Measurements from ENCODE around the gene HES7.
A peak's percentile ranks its signal among the peaks of the same experiment; 100 is the strongest.

HES7 gene

GRCh38 chr17:8101721-8102120 lies 22.2 kb downstream of the HES7 start:
- TF ChIP-seq POLR2AphosphoS5 (IDR thresholded peaks at IDR 0.05; ENCODE audit: low read depth, low read length) (no peak), TAF1 (IDR thresholded peaks at IDR 0.05; ENCODE audit: borderline replicate concordance, low read depth, low read length) (no peak)
- FAIRE-seq = no peak
- no peak for DNase-seq (ENCODE audit: insufficient read length)

- FAIRE-seq = no peak
- TF ChIP-seq POLR2AphosphoS5 (IDR thresholded peaks at IDR 0.05; ENCODE audit: low read depth, low read length) = no peak
- TF ChIP-seq TAF1 (IDR thresholded peaks at IDR 0.05; ENCODE audit: borderline replicate concordance, low read depth, low read length) = no peak
- no peak for TF ChIP-seq POLR2A (IDR thresholded peaks at IDR 0.05; ENCODE audit: low read depth, low read length)
Measured at GRCh38 chr17:8100763-8101162, 23.1 kb downstream of the HES7 start.

GRCh38 chr17:8100111-8100510 lies 23.8 kb downstream of the HES7 start:
- FAIRE-seq (no peak), DNase-seq (ENCODE audit: insufficient read length) (no peak)
- TF ChIP-seq TAF1 (IDR thresholded peaks at IDR 0.05; ENCODE audit: borderline replicate concordance, low read depth, low read length) (no peak), POLR2AphosphoS5 (IDR thresholded peaks at IDR 0.05; ENCODE audit: low read depth, low read length) (no peak), POLR2A (IDR thresholded peaks at IDR 0.05; ENCODE audit: low read depth, low read length) (no peak)

More at GRCh38 chr17:8100763-8101162, 23.1 kb downstream of the HES7 start:
- no peak for DNase-seq (ENCODE audit: insufficient read length)

- no peak for FAIRE-seq
- no peak for DNase-seq (ENCODE audit: insufficient read length)
Measured at GRCh38 chr17:8096541-8096940, 27.4 kb downstream of the HES7 start.

GRCh38 chr17:8095361-8095760 lies 28.5 kb downstream of the HES7 start:
- FAIRE-seq (no peak), DNase-seq (ENCODE audit: insufficient read length) (no peak)
- no peak for TF ChIP-seq TAF1 (IDR thresholded peaks at IDR 0.05; ENCODE audit: borderline replicate concordance, low read depth, low read length)
- no peak for TF ChIP-seq POLR2AphosphoS5 (IDR thresholded peaks at IDR 0.05; ENCODE audit: low read depth, low read length)
- TF ChIP-seq POLR2A (IDR thresholded peaks at IDR 0.05; ENCODE audit: low read depth, low read length) = no peak

More at GRCh38 chr17:8096541-8096940, 27.4 kb downstream of the HES7 start:
- no peak for TF ChIP-seq POLR2AphosphoS5 (IDR thresholded peaks at IDR 0.05; ENCODE audit: low read depth, low read length)
- no peak for TF ChIP-seq POLR2A (IDR thresholded peaks at IDR 0.05; ENCODE audit: low read depth, low read length)
- no peak for TF ChIP-seq TAF1 (IDR thresholded peaks at IDR 0.05; ENCODE audit: borderline replicate concordance, low read depth, low read length)

- no peak for TF ChIP-seq POLR2AphosphoS5 (IDR thresholded peaks at IDR 0.05; ENCODE audit: low read depth, low read length)
- TF ChIP-seq POLR2A (IDR thresholded peaks at IDR 0.05; ENCODE audit: low read depth, low read length) = no peak
- TF ChIP-seq TAF1 (IDR thresholded peaks at IDR 0.05; ENCODE audit: borderline replicate concordance, low read depth, low read length) = no peak
- DNase-seq (ENCODE audit: insufficient read length) = no peak
- FAIRE-seq = peak; percentile 86
Measured at GRCh38 chr17:8091033-8091687, 32.7 kb downstream of the HES7 start.

- DNase-seq (ENCODE audit: insufficient read length) (no peak), FAIRE-seq (no peak)
- no peak for TF ChIP-seq POLR2A (IDR thresholded peaks at IDR 0.05; ENCODE audit: low read depth, low read length)
- TF ChIP-seq POLR2AphosphoS5 (IDR thresholded peaks at IDR 0.05; ENCODE audit: low read depth, low read length) = no peak
- no peak for TF ChIP-seq TAF1 (IDR thresholded peaks at IDR 0.05; ENCODE audit: borderline replicate concordance, low read depth, low read length)
Measured at GRCh38 chr17:8089728-8090127, 34.2 kb downstream of the HES7 start.

- DNase-seq (ENCODE audit: insufficient read length) (no peak), FAIRE-seq (no peak)
- TF ChIP-seq TAF1 (IDR thresholded peaks at IDR 0.05; ENCODE audit: borderline replicate concordance, low read depth, low read length) (no peak), POLR2A (IDR thresholded peaks at IDR 0.05; ENCODE audit: low read depth, low read length) (no peak), POLR2AphosphoS5 (IDR thresholded peaks at IDR 0.05; ENCODE audit: low read depth, low read length) (no peak)
Measured at GRCh38 chr17:8087952-8088230, 36.0 kb downstream of the HES7 start.

GRCh38 chr17:8087075-8087951 lies 36.6 kb downstream of the HES7 start, which contains the start of gene ALOX12B:
TSS of gene ALOX12B (minus strand) at chr17:8087716. CDS start at chr17:8087442, 274 bp downstream.
- no peak for FAIRE-seq
- no peak for TF ChIP-seq POLR2A (IDR thresholded peaks at IDR 0.05; ENCODE audit: low read depth, low read length)
- no peak for TF ChIP-seq POLR2AphosphoS5 (IDR thresholded peaks at IDR 0.05; ENCODE audit: low read depth, low read length)
- no peak for TF ChIP-seq TAF1 (IDR thresholded peaks at IDR 0.05; ENCODE audit: borderline replicate concordance, low read depth, low read length)
- no peak for DNase-seq (ENCODE audit: insufficient read length)

- no peak for DNase-seq (ENCODE audit: insufficient read length)
- no peak for TF ChIP-seq POLR2A (IDR thresholded peaks at IDR 0.05; ENCODE audit: low read depth, low read length)
- TF ChIP-seq POLR2AphosphoS5 (IDR thresholded peaks at IDR 0.05; ENCODE audit: low read depth, low read length) = no peak
- no peak for TF ChIP-seq TAF1 (IDR thresholded peaks at IDR 0.05; ENCODE audit: borderline replicate concordance, low read depth, low read length)
- FAIRE-seq = no peak
Measured at GRCh38 chr17:8084250-8084649, 39.7 kb downstream of the HES7 start.

- no peak for TF ChIP-seq POLR2A (IDR thresholded peaks at IDR 0.05; ENCODE audit: low read depth, low read length)
- TF ChIP-seq POLR2AphosphoS5 (IDR thresholded peaks at IDR 0.05; ENCODE audit: low read depth, low read length) = no peak
- no peak for TF ChIP-seq TAF1 (IDR thresholded peaks at IDR 0.05; ENCODE audit: borderline replicate concordance, low read depth, low read length)
- DNase-seq (ENCODE audit: insufficient read length) (no peak), FAIRE-seq (no peak)
Measured at GRCh38 chr17:8082292-8082691, 41.6 kb downstream of the HES7 start.

GRCh38 chr17:8081876-8082275 lies 42.0 kb downstream of the HES7 start:
- FAIRE-seq = no peak
- no peak for TF ChIP-seq TAF1 (IDR thresholded peaks at IDR 0.05; ENCODE audit: borderline replicate concordance, low read depth, low read length)
- TF ChIP-seq POLR2AphosphoS5 (IDR thresholded peaks at IDR 0.05; ENCODE audit: low read depth, low read length) = no peak
- no peak for TF ChIP-seq POLR2A (IDR thresholded peaks at IDR 0.05; ENCODE audit: low read depth, low read length)
- no peak for DNase-seq (ENCODE audit: insufficient read length)
